ENCODE data around the gene EFHC2.

EFHC2 gene

DNA sequence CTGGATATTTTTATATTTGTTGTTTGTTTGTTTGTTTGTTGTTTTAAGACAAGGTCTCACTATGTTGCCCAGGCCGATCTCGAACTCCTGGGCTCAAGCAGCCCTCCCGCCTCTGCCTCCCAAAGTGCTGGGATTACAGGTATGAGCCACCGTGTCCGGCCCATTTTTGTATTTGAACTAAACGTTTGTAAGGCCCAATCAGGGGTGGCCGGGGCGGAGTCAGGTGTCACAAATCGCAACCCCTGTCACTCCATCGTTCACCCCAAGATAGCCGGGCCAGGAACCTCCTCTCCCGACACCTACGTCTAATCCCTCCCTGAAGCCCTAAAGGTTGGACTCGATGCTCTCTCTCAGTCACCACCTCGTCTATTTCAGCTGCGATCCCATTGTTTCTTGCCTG, 722 bp upstream of the EFHC2 start:
- DNase-seq (ENCODE audit: low spot score), result peak; percentile 5
- no peak for TF ChIP-seq CTCF (IDR thresholded peaks at IDR 0.05; ENCODE audit: extremely low read depth, missing control alignments)

DNA sequence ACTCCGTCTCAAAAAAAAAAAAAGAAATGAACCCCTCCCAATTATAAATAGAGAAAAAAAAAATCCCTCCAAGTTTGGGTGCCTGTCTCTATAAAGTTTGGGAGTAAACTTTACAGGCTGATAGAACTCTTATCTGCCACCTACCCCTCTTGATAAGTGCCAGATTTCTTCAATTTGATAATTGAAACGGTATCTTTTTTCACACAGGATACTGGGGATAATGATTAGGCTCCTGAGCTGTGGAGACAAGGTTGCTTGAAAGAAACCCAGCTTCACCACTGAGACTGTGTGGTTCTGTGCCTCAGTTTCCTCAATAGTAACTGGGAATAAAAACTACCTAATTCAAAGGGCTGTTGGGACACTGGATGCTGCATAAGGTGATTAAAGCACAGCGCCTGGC, 606 bp downstream of the EFHC2 start:
- DNase-seq (ENCODE audit: low spot score), result no peak
- TF ChIP-seq CTCF (IDR thresholded peaks at IDR 0.05; ENCODE audit: extremely low read depth, missing control alignments), result no peak

DNA sequence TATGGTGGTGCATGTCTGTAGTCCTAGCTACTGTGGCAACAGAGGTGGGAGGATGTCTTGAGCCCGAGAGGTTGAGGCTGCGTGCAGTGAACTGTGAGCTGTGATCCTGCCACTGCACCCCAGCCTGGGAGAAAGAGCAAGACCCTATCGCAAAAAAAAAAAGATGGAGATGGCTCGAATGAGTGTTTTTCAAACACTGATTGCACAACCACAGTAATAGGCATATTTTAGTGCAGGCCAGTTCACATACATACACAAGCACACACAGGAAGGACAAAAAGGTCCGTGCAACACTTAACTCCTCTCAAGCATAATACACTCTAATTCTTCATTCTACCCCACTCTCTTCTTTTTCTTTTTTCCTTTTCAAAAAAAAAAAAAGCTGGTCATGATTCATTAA, 5.1 kb downstream of the EFHC2 start:
- no peak for DNase-seq (ENCODE audit: low spot score)
- no peak for TF ChIP-seq CTCF (IDR thresholded peaks at IDR 0.05; ENCODE audit: extremely low read depth, missing control alignments)

DNA sequence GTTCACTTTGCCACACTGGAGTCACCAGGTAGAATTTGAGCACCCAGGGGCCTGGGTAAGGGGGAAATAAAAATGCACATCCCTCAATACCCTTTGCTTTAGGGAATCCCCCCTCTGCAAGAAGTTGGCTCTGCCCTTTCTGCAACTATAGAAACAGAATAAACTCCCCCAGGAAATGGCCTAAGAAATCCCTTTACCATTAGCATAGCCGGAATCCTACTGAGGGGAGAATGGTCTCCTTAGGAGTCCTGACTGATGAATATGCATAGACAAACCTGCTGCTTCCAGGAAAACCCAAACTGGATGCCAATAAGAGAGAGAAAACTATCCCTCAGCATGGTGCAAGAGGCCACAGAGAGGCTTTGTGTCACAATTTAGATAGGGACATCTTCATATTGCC, 11.0 kb downstream of the EFHC2 start:
- DNase-seq (ENCODE audit: low spot score), result no peak
- no peak for TF ChIP-seq CTCF (IDR thresholded peaks at IDR 0.05; ENCODE audit: extremely low read depth, missing control alignments)

DNA sequence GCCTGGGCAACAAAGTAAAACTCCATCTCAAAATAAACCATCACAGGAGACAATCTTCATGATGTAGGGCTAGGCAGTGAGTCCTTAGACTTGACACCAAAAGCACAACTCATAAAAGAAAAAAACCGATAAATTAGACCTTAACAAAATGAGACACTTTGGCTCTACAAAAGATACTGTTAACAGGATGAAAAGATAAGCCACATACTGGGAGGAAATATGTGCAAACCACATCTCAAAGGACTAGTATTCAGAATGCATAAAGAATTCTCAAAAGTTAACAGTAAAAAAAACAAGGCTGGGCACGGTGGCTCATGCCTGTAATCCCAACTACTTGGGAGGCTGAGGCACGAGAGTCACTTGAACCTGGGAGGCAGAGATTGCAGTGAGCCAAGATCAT, 13.2 kb downstream of the EFHC2 start:
- TF ChIP-seq CTCF (IDR thresholded peaks at IDR 0.05; ENCODE audit: extremely low read depth, missing control alignments), result no peak
- DNase-seq (ENCODE audit: low spot score), result no peak

- DNase-seq (ENCODE audit: low spot score), result no peak
- TF ChIP-seq CTCF (IDR thresholded peaks at IDR 0.05; ENCODE audit: extremely low read depth, missing control alignments), result no peak
Measured at GRCh38 chrX:44319550-44319949, 23.9 kb downstream of the EFHC2 start.

- DNase-seq (ENCODE audit: low spot score), result no peak
- no peak for TF ChIP-seq CTCF (IDR thresholded peaks at IDR 0.05; ENCODE audit: extremely low read depth, missing control alignments)
Measured at GRCh38 chrX:44317181-44317580, 26.3 kb downstream of the EFHC2 start.
